ENCODE measurements around the gene MICAL2. TPM values are rescaled to one million over a fixed set of nuclear protein-coding genes. Genes with fewer than 3 reads are reported as not detected.

MICAL2 gene
- total RNA-seq, 1 donor from 2014 or later, result 104 TPM

DNA sequence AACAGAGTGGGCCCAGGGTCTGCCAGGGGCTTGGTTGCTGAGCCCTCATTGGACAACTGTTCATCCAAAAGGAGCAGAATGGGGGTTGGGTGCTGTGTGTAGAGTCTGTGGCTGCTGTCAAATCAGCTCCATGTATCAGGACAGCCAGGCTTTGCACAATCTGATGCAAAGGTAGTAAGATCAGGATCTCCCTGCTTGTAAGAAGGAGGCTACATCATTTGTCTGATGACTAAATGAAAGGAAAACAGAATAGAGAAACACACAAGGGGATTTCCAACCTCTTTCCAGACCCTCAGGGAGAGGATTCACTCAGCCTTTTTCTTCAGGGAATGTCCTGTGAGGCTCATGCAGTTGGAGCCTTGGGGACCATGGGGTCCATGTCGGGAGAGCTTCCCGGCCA is 7.2 kb downstream of the MICAL2 start:
- H3K4me3 ChIP-seq (ENCODE audit: low read depth, low read length), result no peak overlapping the region
- DNase-seq (ENCODE audit: low read depth), result no peak
- TF ChIP-seq, protein P1, sequence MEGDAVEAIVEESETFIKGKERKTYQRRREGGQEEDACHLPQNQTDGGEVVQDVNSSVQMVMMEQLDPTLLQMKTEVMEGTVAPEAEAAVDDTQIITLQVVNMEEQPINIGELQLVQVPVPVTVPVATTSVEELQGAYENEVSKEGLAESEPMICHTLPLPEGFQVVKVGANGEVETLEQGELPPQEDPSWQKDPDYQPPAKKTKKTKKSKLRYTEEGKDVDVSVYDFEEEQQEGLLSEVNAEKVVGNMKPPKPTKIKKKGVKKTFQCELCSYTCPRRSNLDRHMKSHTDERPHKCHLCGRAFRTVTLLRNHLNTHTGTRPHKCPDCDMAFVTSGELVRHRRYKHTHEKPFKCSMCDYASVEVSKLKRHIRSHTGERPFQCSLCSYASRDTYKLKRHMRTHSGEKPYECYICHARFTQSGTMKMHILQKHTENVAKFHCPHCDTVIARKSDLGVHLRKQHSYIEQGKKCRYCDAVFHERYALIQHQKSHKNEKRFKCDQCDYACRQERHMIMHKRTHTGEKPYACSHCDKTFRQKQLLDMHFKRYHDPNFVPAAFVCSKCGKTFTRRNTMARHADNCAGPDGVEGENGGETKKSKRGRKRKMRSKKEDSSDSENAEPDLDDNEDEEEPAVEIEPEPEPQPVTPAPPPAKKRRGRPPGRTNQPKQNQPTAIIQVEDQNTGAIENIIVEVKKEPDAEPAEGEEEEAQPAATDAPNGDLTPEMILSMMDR (conservative IDR thresholded peaks at IDR 0.05; ENCODE audit: low read depth, low read length), result no peak

DNA sequence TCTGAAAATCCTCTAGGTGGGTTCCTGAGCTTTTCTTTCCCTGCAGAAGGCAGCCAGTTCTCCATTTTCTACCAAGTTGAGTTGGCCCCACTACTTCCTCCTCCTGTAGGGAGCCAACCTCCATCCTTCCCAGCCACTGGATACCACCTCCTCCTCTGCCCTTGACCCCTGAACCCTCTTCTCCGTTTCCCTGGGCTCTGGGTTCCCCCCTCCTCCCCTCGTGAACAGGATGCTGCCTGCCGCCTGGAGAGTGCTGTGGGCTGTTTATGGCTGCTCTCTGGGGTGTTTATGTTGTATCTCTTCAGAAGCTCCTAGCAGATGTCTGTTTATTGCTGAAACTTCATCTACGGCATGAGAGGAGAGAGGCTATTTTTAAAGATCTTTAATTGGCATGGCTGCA is 8.6 kb downstream of the MICAL2 start:
- DNase-seq (ENCODE audit: low read depth), result no peak
- TF ChIP-seq, protein P1 (conservative IDR thresholded peaks at IDR 0.05; ENCODE audit: low read depth, low read length), result no peak
- no peak overlapping the region for H3K4me3 ChIP-seq (ENCODE audit: low read depth, low read length)

GRCh38 chr11:12119502-12119901 is 9.1 kb downstream of the MICAL2 start:
- TF ChIP-seq, protein P1 (conservative IDR thresholded peaks at IDR 0.05; ENCODE audit: low read depth, low read length), result no peak
- no peak overlapping the region for H3K4me3 ChIP-seq (ENCODE audit: low read depth, low read length)
- no peak for DNase-seq (ENCODE audit: low read depth)

GRCh38 chr11:12120031-12121008 is 9.9 kb downstream of the MICAL2 start:
- no peak for DNase-seq (ENCODE audit: low read depth)
- no peak overlapping the region for H3K4me3 ChIP-seq (ENCODE audit: low read depth, low read length)
- TF ChIP-seq, protein P1 (conservative IDR thresholded peaks at IDR 0.05; ENCODE audit: low read depth, low read length), result no peak

GRCh38 chr11:12121011-12121410 is 10.6 kb downstream of the MICAL2 start:
- TF ChIP-seq, protein P1 (conservative IDR thresholded peaks at IDR 0.05; ENCODE audit: low read depth, low read length), result no peak
- H3K4me3 ChIP-seq (ENCODE audit: low read depth, low read length), result no peak overlapping the region
- DNase-seq (ENCODE audit: low read depth), result no peak

DNA sequence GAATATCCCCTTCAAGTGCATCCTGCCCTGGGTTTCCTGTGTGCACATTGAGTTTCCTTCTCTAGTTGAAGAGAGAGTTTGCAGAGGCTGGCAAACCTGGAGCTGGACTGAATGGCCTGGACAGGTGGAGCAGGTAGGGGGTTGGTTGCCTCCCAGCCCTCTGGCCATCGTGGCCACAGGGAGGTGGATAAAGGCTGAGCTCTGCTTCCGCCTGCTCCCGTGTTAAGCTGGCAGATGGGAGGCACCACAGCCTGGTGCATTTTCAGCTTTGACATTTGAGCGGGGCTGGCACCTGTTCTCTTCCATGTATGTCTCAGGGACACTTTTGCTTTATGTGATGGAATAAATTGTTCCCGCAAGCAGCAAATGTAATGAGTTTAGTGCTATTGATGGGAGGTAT is 11.1 kb downstream of the MICAL2 start:
- DNase-seq (ENCODE audit: low read depth), result no peak
- no peak overlapping the region for H3K4me3 ChIP-seq (ENCODE audit: low read depth, low read length)
- TF ChIP-seq, protein P1 (conservative IDR thresholded peaks at IDR 0.05; ENCODE audit: low read depth, low read length), result no peak
